NCI-H128 (cell line): ENCODE data around the gene DUSP10.

Experiments
- DNase-seq: peaks from one replicate; lab custom pipeline; 2025; ENCODE audit not compliant: unreplicated experiment; lab: John Stamatoyannopoulos, UW

The DUSP10 gene

DNA sequence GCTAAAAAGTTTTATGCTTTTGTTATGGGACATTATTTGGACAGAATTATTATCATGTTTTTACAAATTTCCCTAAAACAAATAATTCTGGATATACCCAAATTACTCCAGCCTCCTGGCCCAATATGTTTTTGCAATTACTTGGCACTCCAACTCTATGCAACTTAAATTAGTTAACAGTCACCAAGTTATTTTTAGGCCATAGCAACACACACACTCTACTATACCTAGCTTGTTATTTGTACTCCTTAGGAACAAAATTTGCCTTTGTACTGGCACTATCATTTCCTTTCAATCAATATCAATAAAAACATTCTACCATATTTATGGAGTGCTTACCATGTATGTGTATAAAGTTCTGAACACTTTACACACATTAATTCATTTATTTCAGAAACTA, 7.7 kb downstream of the DUSP10 start:
- DNase-seq, result no peak

DNA sequence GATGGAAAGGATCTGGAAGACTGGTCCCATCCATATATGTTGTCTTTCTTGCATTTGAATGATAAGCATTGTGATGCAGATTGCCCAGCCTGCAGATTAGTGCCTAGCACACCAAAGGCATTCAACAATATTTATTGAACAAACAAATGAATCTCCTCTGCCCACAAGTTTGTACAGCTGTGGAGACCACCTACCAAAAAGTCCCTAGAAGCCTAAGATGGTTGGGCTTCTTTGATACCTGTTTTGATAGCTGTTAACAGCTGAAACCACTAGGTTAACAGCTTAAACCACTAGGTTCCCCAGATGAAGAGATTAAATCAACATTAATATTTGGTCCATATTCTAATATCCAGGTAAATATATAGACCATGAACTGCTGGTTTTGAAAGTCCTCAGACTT, 9.8 kb downstream of the DUSP10 start:
- DNase-seq, result no peak

DNA sequence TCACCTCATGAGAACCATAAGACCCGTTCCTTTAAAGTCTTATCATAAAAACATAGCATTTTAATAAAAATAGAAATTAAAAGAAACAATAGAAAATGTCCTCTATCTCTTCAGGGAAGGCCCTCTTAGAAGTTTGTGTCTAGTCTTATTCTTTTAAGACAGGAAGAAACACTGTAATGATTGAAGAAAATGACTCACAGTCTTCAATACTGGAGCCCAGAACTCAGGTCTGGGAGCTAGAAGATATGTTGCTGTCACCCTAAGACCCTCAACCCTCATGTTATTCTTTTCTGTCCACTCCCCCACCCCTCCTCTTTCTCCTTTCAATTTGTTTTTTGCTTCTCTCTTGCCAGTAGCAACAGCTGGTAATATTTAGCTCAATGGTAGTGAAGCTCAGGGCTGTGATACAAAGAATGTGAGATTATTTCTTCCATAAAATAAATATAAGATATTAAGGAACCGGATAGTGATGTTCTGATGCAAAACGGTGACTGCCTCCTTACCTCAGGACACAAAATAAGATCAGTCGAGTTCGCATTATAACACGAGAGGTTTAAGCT, 12.0 kb downstream of the DUSP10 start:
- DNase-seq, result no peak

DNA sequence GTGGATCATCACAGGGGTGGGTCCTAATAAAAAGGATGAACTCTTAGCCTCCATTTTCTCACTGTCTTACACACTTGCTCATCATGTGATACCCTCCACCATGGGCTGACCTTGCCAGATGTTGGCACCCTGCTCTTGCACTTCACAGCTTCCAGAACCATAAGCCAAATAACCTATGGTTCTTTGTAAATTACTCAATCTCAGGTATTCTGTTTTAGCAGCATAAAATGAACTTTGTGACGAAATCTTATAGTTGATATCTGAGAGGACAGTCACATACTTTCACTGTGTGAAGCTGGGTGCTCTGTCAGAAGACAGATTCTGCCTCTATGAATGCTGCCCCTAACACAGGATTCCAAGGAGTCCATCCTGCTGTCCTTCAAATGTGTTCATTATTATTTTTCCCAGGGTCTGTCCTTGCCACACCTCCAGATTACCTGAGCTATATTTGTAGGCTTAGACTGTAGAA, 13.8 kb downstream of the DUSP10 start:
- DNase-seq, result no peak

DNA sequence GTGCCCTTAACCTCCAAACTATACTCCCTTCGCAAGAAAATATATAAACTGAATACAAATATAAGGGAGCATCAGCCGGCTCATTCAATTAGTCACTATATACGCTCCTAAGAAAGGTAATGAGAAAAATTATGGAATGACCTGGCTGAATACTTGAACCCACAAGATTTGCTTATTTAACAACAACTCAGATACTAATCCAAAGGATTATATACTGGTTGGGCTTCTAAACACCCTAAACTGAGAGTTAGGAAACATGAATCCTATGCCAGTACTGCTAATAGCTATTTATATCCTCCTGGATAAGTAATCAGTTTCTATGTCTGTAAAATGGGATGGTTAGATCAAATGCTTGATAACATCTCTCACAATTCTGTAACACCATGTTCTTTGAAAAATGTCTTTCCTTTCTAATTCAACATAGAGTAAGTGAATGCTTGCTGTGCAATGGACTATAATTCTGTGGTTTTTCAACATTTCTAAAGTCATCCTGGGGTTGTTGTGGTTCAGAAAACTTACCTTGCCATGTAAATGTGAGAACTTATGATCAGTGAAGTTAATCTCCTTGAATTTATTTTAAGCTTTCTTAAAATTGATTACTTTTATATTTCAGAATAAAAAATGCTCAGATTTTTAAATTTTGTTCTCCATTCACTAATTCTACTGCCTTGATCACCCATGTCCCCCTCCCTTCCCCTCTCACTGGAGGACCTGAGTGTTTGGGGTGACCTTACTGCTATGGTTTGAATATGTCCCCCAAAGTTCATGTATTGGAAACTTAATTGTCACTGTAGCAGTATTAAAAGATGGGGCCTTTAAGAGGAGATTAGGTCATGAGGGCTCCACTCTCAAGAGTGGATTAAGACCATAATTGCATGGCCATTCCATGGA, 14.5 kb downstream of the DUSP10 start:
- no peak for DNase-seq

DNA sequence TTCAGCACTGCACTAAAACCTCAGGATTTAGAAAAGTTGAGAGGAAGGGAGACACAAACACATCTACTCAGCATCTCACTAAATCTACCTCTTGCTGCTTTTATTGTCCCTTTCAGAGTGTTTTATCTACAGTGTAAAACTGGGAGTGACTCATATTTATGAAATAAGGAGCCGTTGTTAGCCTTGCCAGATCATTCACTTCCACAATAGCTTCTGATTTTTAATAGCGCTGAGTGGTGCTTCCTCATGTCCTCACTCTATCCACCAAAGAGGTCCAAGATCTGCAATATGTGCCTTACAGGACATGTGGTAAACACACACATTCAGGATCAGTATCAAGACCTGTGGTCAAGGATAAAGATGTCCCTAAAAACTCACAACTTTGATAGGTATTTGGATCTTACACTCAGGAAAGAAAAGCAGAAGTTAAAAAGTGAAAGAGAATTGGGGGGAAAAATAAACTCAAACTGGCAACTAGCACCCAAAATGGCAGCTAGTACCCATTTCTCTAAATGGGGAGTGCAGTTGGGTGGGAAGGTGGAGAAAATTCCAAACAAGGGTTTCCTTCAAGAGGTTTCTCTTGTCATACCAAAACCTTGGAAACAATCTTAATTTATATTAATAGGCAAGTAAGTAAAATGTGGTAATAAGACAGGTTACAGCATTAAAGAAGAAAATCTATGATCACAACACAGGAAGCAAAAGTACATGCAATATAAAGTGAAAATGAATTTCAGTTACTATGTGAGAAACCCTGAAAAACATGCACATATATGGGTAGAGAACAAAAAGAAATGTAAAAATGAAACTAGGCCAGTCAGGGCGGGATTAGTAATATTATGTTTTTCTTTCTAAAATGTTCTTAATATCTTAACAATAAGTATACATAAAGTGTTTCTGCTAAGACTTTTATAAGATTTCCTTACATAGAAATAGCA, 15.9 kb downstream of the DUSP10 start:
- no peak for DNase-seq

DNA sequence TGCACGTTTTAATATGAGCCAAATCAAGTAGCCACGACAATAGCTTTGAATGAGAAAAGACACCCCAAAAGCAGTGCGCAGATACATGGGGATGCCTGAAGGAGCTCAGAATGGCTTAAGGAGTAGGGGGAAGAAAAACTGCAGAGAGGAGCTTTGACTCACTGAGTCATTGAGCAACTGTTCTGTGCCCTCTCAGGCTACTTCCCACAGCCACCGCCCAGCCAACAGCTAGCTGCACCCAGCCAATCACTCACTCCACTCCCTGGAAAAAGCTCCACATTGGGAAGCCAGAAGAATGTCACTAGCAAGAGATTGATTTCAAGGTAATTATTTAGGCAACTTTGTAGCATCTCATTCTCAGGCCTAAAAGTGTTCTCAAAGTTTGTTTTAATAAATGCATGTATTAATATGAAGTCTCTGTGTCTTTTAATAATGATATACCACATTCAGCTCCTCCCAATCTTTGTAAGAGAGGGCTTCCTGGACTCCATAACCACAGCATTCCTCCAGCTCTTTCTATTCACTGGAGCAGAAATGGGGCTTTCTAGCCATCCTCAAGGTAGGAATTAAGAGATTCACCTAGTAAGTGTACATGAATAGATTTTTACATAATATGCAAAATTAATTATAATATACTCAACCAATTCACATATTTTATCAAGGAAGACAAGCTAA, 16.8 kb downstream of the DUSP10 start:
- DNase-seq, result no peak

DNA sequence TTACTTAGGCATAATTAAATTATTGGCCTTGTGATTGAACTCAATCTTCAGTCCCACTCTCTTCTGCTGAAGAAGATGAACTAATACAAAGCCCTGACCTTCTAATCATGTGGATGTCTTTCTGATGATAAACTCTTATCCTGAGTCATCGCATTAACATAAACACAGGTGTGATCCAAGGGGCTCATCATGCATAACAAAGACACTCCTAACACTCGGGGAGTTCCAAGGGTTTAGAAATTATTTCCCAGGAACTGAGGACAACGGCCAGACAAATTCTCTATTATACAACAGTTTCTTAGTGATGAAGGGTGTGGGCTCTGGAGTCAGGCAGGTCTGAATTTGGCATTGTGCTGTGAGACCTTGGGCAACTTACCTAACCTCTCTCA, 18.0 kb downstream of the DUSP10 start:
- no peak for DNase-seq

DNA sequence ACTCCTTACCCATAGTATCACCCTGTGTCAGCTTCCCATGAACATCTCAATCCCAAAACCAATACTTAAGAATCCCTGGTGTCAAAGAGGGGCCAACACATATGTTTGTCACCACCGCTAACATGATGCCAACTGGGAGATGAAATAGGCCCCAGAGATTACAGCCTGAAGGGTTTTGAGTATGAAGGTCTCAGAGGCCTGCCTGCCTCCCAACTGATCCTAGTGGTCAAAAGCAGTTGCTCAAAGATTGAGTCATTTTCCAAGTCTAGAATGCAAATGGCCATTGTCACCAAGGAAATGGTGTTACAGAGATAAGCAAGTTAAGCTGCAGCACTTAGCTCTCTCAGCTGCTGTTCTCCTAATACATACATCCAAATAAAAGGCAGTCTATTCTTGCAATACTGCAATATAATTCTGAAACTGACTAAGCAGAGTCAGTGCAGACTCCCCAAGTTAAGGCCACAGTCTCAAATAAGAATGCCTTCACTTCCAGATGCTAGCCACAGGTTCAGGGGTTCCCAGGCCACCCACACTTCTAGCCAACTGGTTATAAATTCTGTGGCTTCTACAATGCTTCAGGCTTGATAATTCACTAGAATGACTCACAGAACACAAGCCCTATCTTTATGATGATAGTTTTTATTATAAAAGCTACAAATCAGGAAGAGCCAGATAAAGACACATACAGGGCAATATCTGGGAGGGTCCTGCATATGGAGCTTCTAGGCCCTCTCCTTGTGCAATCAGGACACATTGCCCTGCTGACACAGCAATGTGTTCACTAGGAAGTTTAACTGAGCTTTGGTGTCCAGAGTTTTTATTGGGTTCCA, 18.7 kb downstream of the DUSP10 start:
- DNase-seq, result no peak

DNA sequence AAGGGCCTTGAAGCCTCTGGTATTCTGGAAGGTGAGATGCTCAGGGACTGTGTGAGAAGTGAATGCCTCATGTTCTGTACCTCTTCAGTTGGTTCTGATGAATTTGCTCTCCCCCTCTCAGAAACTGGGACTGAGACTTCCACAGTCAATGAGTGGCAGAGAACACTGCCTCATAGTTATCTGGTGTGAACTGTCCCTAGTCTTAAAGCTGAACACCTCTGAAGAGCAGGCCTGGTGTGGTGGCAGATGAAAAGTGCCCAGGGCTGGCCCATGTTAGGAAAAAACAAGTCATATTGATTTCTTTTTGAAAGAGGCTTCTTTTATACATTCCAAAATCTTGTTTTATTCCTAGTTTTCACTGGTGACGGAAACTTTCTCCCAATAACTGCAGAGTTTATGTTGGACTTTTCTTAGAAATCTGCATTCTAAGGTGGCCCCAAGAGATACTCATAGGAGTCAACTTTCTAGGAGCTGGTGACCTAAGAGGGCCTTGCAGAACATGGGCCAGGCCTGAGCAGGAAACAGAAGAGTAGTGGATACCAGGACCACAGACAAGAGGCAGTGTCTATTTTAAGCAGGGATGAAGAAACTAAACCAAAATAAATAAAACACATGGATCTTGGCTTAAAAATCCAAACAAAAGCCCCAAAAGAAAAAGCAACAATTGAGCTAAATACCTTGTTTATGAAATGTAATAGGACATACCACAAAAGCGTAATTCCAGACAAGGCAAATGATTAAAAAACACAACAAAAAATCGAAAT, 19.5 kb downstream of the DUSP10 start:
- no peak for DNase-seq

DNA sequence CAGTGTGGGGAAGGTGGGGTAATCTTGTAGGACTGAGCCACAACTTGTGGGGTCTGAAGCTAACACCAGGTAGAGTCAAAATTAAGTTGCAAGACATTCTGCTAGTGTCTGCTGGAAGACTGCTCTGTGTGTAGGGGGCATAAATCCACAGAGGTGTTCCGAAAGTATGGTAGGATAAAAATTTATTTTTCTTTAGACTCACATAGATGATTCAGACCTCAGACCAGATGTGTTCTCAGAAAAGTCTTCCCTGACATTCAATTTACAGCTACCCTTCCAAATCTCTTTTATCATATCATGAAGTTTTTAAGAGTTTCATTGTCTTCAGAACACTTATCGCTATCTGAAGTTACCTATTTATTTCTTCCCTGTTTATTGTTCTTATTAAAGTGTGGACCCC, 21.3 kb downstream of the DUSP10 start:
- no peak for DNase-seq

DNA sequence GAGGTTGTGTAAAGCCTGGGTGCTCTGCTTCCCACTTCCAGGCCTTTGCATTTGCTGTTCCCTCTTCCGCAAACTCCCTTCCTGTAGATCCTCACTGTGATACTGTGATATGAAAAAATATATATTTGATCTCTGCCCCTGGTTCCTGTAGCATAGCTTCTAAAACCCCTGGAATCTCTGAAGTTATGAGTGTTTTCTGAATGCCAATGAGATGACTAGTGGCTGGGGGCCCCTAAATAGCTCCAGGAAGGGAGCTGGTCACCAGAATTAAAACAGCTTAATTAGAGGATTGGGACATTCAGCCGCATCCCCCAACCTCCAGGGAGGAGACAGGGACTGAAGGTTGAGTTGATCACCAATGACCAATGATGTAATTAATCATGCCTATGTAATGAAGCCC, 21.9 kb downstream of the DUSP10 start:
- no peak for DNase-seq

DNA sequence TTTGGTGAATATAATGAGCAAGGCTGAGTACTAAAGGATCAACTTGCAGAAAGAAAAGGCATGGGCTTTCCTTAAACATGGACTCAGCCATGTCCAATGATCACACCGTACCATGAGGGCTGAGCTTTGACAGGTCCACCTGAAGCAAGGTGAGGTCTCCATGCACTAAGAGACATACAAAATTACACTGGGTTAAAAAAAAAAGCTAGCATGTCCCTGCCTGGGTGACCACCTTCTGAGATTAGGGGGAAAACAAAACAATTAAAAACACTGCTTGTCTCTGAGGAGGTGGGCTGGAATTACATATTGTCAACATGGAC, 22.7 kb downstream of the DUSP10 start:
- DNase-seq, result no peak

DNA sequence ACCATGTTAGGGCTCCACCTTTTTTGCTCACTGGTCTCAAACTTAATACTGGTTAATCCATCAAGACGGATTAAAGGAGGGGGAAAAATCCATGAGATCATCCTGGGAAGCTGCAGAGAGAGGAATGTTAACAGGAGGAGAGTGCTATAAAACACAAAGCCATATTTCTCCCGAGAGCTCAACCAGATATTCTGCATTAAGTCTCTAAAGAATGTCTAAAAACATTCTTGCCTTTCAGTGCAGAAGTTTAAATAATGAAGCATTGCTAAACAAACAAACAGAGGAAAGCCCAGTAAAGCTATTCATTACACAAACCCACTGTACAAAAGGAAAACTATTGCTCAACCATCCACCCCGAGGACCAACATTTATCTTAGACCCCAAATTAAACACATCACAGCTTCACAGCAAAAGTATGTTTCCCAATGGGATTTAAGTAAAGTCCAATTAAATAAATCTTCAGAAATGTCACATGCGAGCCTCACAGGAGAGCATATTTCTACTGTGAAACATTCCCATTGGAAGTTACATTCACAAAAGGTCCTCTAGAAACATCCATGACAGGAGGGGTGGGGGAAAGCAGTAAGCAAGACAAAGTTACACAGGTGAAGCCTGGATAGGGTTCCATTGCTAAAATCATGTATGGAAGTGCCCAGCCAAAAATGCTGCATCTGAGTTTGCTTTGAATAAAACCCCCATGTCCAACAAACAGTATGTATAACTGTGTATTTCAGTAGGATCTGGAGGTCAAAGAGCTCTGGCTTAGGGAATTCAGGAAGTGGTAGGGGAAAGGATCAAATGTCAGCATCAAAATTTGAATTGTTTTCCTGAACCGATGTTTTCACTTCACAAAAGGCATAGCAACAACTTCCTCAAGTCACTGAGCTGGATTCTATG, 23.3 kb downstream of the DUSP10 start:
- no peak for DNase-seq

DNA sequence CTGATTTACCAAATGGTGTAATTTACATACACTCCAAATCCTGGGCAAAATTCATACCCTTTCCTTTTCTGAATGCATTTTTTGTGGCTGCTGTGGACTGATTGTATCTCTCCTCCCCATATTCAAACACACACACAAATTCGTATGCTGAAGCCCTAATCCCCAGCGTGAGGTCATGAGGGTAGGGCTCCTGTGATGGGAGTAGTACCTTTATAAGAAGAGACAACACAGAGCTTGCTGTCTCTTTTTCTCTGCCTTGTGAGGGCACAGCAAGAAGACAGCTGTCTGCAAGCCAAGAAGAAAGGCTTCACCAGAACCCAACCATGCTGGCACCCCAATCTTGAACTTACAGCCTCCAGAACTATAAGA, 24.4 kb downstream of the DUSP10 start:
- DNase-seq, result no peak

DNA sequence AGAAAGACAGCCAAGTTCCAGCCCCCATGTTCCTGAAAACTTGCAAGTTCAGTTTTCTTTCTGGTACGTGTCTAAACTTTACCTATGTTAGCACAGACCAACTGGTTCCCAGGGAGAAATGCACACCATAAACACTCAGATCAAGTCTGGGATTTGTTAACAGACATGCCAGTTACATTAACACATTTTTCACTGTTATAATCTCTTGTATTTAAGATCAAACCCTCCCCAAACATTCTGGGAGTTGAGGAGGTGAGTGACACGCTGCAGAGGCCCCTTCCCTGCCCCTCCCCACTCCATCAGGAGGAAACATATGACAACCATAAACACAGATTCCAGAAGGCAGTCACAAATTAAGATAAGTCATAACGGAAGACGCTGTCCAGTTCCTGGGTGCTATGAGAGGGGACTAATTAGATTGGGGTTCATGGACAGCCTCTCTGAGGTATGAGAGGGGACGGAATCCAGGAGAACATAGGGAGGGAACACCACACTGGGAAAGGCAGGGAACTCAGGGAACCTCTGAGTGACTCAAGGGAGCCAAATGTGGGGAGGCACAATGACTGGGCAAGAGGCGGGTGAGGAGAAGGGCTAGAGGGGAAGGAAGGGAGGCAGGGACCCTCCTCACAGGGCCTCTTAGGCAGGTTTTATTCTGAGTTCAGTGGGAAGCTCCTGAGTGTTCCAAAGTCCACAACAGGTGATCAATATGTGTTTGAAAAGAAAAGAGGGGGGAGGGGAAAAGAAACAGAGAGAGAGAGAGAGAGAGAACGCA, 25.0 kb downstream of the DUSP10 start:
- DNase-seq, result no peak

DNA sequence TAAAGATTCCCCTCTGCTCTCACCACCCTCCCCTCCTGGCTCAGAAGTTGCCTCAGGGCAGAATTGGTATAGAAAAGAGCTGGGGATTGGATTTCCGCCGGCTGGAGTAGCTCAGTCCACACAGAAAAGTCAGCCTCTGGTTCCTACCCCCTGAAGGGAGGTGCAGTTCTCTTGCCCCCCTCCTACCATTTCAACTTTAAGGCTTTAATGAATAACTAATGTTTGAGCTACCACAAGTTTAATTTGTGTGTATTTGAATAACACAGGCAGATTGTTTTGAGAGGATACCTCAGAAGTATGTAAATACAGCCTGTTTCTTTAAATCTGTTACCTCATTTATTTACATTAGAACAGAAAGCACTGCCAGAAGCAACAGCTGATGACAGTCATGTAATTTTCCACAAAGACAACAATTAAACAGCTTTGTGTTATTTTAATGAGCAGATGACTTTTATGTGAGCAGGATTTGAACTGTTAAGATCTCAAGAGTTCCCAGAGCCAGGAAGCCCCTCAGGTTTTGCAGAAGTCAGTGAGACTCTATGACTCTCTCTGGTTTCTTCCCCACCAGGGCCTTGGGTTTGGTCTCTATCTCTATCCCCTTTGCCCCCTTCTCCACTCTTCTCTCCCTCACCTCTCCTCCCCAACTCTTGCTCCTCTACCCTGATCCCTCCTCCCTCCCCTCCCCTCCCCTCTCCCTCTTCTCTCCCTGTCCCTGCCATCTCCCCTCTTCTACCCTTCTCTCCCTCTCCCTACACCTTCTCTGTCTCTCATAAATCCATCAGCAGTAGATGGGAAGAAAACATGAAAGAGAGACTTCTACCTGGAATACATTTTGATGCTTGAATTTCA, 26.3 kb downstream of the DUSP10 start:
- DNase-seq, result no peak
